IMR-90 (cell line): ENCODE data around the gene SLC30A5. TPM values are rescaled to one million over a fixed set of nuclear protein-coding genes. Genes with fewer than 3 reads are reported as not detected.
"Not testable (repeated sequence)": the region's sequence is repeated elsewhere in the genome, so short reads cannot be mapped to it uniquely, and the experiment has no call there.

ENCODE experiments used
- ATAC-seq: fragments of 200-7000 bp; cut with Tn5 transposase; 2 replicates; pipeline ENCODE4 v1.9.1; 2020; ENCODE audit warnings: low read depth, mild to moderate bottlenecking, moderate library complexity
- BruUV-seq: library from RNA; stranded (reverse); fragments of 400-500 nt; replicated peaks from 2 replicates; lab custom pipeline; 2021; lab: Mats Ljungman, UMichigan
- CTCF ChIA-PET: fragments of 300-600 bp; formaldehyde crosslinking; extraction: SDS; loops from one replicate; lab custom pipeline; 2021; ENCODE audit warnings: antibody characterized with exemption; lab: Yijun Ruan, JAX
- POLR2A ChIA-PET: fragments of 300-600 bp; sonication (Branson Sonifier 250); formaldehyde crosslinking; loops from one replicate; lab custom pipeline; 2022; ENCODE audit warnings: antibody characterized with exemption; ENCODE audit not compliant: unreplicated experiment; lab: Charles Lee
- DNase-seq: peaks from one replicate; pipeline ENCODE4 v3.0.0; 2013
- H2AFZ ChIP-seq: replicated peaks from 2 replicates; pipeline ENCODE3; 2013; ENCODE audit warnings: low read length, mild to moderate bottlenecking; ENCODE audit not compliant: poor library complexity
- H2AK5ac ChIP-seq: 2 replicates; pipeline ENCODE4 v1.6.1; 2013; ENCODE audit warnings: low read depth, low read length, inconsistent platforms
- H2AK9ac ChIP-seq: replicated peaks from 2 replicates; pipeline ENCODE3; 2013; ENCODE audit warnings: mild to moderate bottlenecking, low read depth, low read length, moderate library complexity; ENCODE audit not compliant: poor library complexity
- H2BK120ac ChIP-seq: 2 replicates; pipeline ENCODE4 v1.6.1; 2013; ENCODE audit warnings: low read depth, low read length, inconsistent platforms
- H2BK15ac ChIP-seq: 3 replicates; pipeline ENCODE4 v1.6.1; 2013; ENCODE audit warnings: low read depth, low read length, inconsistent platforms
- H2BK20ac ChIP-seq: 2 replicates; pipeline ENCODE4 v1.6.1; 2013; ENCODE audit warnings: low read depth, mild to moderate bottlenecking, inconsistent platforms, low read length, moderate library complexity
- H2BK5ac ChIP-seq: 2 replicates; pipeline ENCODE4 v1.6.1; 2013; ENCODE audit warnings: mild to moderate bottlenecking, low read depth, low read length, inconsistent platforms; ENCODE audit not compliant: poor library complexity, severe bottlenecking
- H3K14ac ChIP-seq: replicated peaks from 2 replicates; pipeline ENCODE4 v1.6.1; 2013; ENCODE audit warnings: low read depth, low read length, inconsistent platforms
- H3K18ac ChIP-seq: 2 replicates; pipeline ENCODE4 v1.6.1; 2013; ENCODE audit warnings: low read depth, low read length, control low read depth
- H3K23ac ChIP-seq: 2 replicates; pipeline ENCODE4 v1.6.1; 2013; ENCODE audit warnings: low read depth, low read length, inconsistent platforms
- H3K27ac ChIP-seq: 2 replicates; pipeline ENCODE4 v1.5.1; 2013; ENCODE audit warnings: mild to moderate bottlenecking, control low read depth, low read length; ENCODE audit not compliant: insufficient read depth
- H3K27me3 ChIP-seq: 2 replicates; pipeline ENCODE4 v1.6.1; 2013; ENCODE audit warnings: low read length; ENCODE audit not compliant: control insufficient read depth, insufficient read depth
- H3K36me3 ChIP-seq: 2 replicates; pipeline ENCODE4 v1.6.1; 2013; ENCODE audit warnings: low read length, mixed read lengths; ENCODE audit not compliant: control insufficient read depth, insufficient read depth
- H3K4ac ChIP-seq: 2 replicates; pipeline ENCODE4 v1.6.1; 2013; ENCODE audit warnings: low read depth, low read length, inconsistent platforms
- H3K4me1 ChIP-seq: 2 replicates; pipeline ENCODE4 v1.6.1; 2013; ENCODE audit warnings: low read length, mixed read lengths; ENCODE audit not compliant: control insufficient read depth, insufficient read depth
- H3K4me2 ChIP-seq: 2 replicates; pipeline ENCODE4 v1.6.1; 2013; ENCODE audit warnings: low read depth, mild to moderate bottlenecking, control low read depth, low read length, moderate library complexity
- H3K4me3 ChIP-seq: 2 replicates; pipeline ENCODE4 v1.5.1; 2013; ENCODE audit warnings: low read depth, mild to moderate bottlenecking, control low read depth, low read length, moderate library complexity; ENCODE audit not compliant: insufficient read depth
- H3K56ac ChIP-seq: 2 replicates; pipeline ENCODE4 v1.6.1; 2013; ENCODE audit warnings: low read length, inconsistent platforms; ENCODE audit not compliant: insufficient read depth; ENCODE audit errors: extremely low read depth
- H3K79me1 ChIP-seq, 2 experiments: 2 replicates each; pipeline ENCODE4 v1.6.1; 2013; ENCODE audit warnings: low read length in 2 of 2, inconsistent platforms in 1 of 2, low read depth in 1 of 2
- H3K9ac ChIP-seq: 2 replicates; pipeline ENCODE4 v1.6.1; 2013; ENCODE audit warnings: low read depth, low read length, control low read depth
- H3K9me1 ChIP-seq: 2 replicates; pipeline ENCODE4 v1.6.1; 2013; ENCODE audit warnings: low read length, inconsistent platforms; ENCODE audit not compliant: insufficient read depth
- H3K9me3 ChIP-seq: 2 replicates; pipeline ENCODE4 v1.6.1; 2013; ENCODE audit warnings: low read length; ENCODE audit not compliant: control insufficient read depth, insufficient read depth
- H4K20me1 ChIP-seq: 2 replicates; pipeline ENCODE4 v1.6.1; 2013; ENCODE audit warnings: low read length, inconsistent platforms; ENCODE audit not compliant: insufficient read depth
- H4K5ac ChIP-seq: 2 replicates; pipeline ENCODE4 v1.6.1; 2013; ENCODE audit warnings: mild to moderate bottlenecking, low read depth, low read length, control low read depth
- H4K8ac ChIP-seq, 2 experiments: 2 replicates each; pipeline ENCODE4 v1.6.1; 2013; ENCODE audit warnings: low read depth in 2 of 2, low read length in 2 of 2, control low read depth in 1 of 2, inconsistent platforms in 1 of 2
- H4K91ac ChIP-seq: 2 replicates; pipeline ENCODE4 v1.6.1; 2013; ENCODE audit warnings: low read depth, low read length, inconsistent platforms; ENCODE audit not compliant: insufficient read depth
- CEBPB ChIP-seq: IDR thresholded peaks from 2 replicates; pipeline ENCODE4 v1.6.1; 2012; ENCODE audit warnings: low read depth, low read length, improper control_type of control experiment
- ELK1 ChIP-seq: fragments of 150-350 bp; IDR thresholded peaks from 2 replicates; pipeline ENCODE4 v1.6.1; 2016; ENCODE audit warnings: low read depth, mild to moderate bottlenecking, low read length, moderate library complexity, borderline replicate concordance
- WGBS, 2 experiments: methylation state at CpG; one replicate each; pipeline versions ENCODE4 v1.1.5 to v1.1.7; 2013; ENCODE audit warnings: missing lambda C conversion rate in 2 of 2; ENCODE audit not compliant: insufficient read length in 1 of 2; ENCODE audit errors: extremely low coverage in 2 of 2; 5-methylcytosine and 5-hydroxymethylcytosine counted together
- dilution Hi-C: fragments of 300-500 bp; cut with HindIII; formaldehyde crosslinking; loops from one replicate; pipeline ENCODE4 v1.14.3; 2018; ENCODE audit warnings: low sequenced_read_pairs; ENCODE audit not compliant: unreplicated experiment
- in situ Hi-C: fragments of 300-500 bp; cut with MboI; formaldehyde crosslinking; loops from 3 replicates; pipeline ENCODE4 v1.14.3; 2019; ENCODE audit warnings: low sequenced_read_pairs, inconsistent platforms, mixed read lengths
- intact Hi-C: fragments of 100-400 bp; cut with micrococcal nuclease; formaldehyde crosslinking; loops from 2 replicates; pipeline ENCODE4 v1.10.0; 2022
- polyA plus RNA-seq, 3 experiments: library from polyadenylated mRNA; depleted of rRNA; stranded (reverse); fragments of >200 nt; gene quantifications; 2 replicates each; pipeline ENCODE4 v1.2.3, GENCODE V29; 2012; ENCODE audit warnings: low replicate concordance in 1 of 3
- total RNA-seq: library from RNA; depleted of rRNA; stranded (reverse); fragments of >200 nt; gene quantifications from 2 replicates; pipeline ENCODE4 v1.2.3, GENCODE V29; 2012

SLC30A5 gene
- total and polyA plus RNA-seq, 2 of the 4 experiments (the other 2 are of a cell fraction): 21.2 to 34.8 TPM

GRCh38 chr5:69136293-69136692, 42.5 kb downstream of the SLC30A5 start:
- Histone ChIP-seq H3K18ac (no peak overlapping the region), H2AK9ac (no peak overlapping the region), H3K4me2 (no peak overlapping the region), H3K79me1 (peaks cover 0 to under 1% of the 10 kb centered on the region in 2 experiments; a peak in 1 of 4 replicates), H4K8ac (no peak overlapping the region), H2BK120ac (no peak overlapping the region), H3K14ac (no peak overlapping the region), H3K4me1 (no peaks in the 10 kb centered on the region), H4K20me1 (no peaks in the 10 kb centered on the region), H3K4me3 (no peak overlapping the region), H2AK5ac (no peak overlapping the region), H4K91ac (no peak overlapping the region), H2BK5ac (peak overlapping the region; percentile 53), H3K9me1 (no peaks in the 10 kb centered on the region), H3K27me3 (no peaks in the 10 kb centered on the region), H4K5ac (no peak overlapping the region), H2BK20ac (no peak overlapping the region), H3K9ac (no peak overlapping the region), H3K27ac (no peak overlapping the region), H3K56ac (no peak overlapping the region), H2AFZ (no peak overlapping the region), H2BK15ac (no peak overlapping the region), H3K9me3 (no peaks in the 10 kb centered on the region), H3K4ac (no peak overlapping the region), H3K36me3 (peaks cover 4% of the 10 kb centered on the region; the same call in 1 of the 2 replicates), H3K23ac (no peak overlapping the region)
- in situ Hi-C loops (no loop called here), intact Hi-C loops (no loop called here), dilution Hi-C loops (no loop called here)
- WGBS, 2 experiments: no CpG with 5 or more reads among the region's 3 CpGs
- DNase-seq (no peak), ATAC-seq (peak; percentile 60)
- POLR2A ChIA-PET: no interaction called here
- no TSS peak for BruUV-seq
- CTCF ChIA-PET: no interaction called here
- TF ChIP-seq ELK1 (no peak), CEBPB (no peak)

GRCh38 chr5:69137208-69137607, 43.4 kb downstream of the SLC30A5 start:
- H2BK120ac ChIP-seq, in situ Hi-C loops, CTCF ChIA-PET, BruUV-seq, POLR2A ChIA-PET, H3K14ac ChIP-seq, ATAC-seq, H2AK5ac ChIP-seq, H3K9me1 ChIP-seq, dilution Hi-C loops, H3K9ac ChIP-seq, H4K5ac ChIP-seq, H3K4me2 ChIP-seq, H3K23ac ChIP-seq, H2AK9ac ChIP-seq, H2BK5ac ChIP-seq, H4K8ac ChIP-seq, H4K91ac ChIP-seq, H4K20me1 ChIP-seq, intact Hi-C loops, H3K18ac ChIP-seq, H3K4me3 ChIP-seq, H3K27me3 ChIP-seq, H3K4ac ChIP-seq, H3K4me1 ChIP-seq, H3K56ac ChIP-seq, H2BK15ac ChIP-seq, DNase-seq, H2AFZ ChIP-seq, H3K9me3 ChIP-seq, H2BK20ac ChIP-seq, H3K27ac ChIP-seq, H3K79me1 ChIP-seq, H3K36me3 ChIP-seq: not testable (repeated sequence)
- WGBS, 2 experiments: no CpG with 5 or more reads among the region's 1 CpG
